Dermis microvascular lymphatic vessel endothelial cell (primary cell): Measurements from ENCODE around the gene ICAM5. TPM values are rescaled to one million over a fixed set of nuclear protein-coding genes. Genes with fewer than 3 reads are reported as not detected.

Experiments
- DNase-seq, 2 donors: peaks; one replicate each; pipeline versions ENCODE4 v3.0.0 to v3.0.0-alpha.2; 2010; ENCODE audit warnings: low read depth in 2 of 2
- total RNA-seq: library from RNA; depleted of rRNA; stranded (reverse); fragments of >200 nt; gene quantifications from 2 replicates; pipeline ENCODE4 v1.2.1, GENCODE V29; 2014

ICAM5 gene
- total RNA-seq, 1 donor from 2014 or later, result under 0.01 TPM

DNA sequence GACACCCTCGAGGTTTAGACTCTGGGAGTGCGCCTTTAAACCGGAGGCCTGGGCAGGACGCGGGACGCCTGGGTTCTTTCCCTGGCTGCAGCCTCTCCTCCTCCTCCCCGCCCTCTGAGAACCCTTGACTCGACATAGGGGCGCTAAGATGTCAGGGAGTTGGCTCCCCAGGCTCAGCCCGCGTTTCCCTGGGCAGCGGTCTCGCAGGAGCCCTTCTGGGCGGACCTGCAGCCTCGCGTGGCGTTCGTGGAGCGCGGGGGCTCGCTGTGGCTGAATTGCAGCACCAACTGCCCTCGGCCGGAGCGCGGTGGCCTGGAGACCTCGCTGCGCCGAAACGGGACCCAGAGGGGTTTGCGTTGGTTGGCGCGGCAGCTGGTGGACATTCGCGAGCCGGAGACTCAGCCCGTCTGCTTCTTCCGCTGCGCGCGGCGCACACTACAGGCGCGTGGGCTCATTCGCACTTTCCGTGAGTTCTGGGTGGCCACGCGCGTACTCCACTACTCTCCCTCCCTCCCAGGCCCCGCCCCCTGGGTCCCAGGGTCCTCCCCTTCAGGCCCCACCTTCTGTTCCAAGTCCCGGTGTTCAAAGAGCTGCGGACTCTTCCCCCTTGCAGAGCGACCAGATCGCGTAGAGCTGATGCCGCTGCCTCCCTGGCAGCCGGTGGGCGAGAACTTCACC is 1.3 kb downstream of the ICAM5 start:
- no peak for DNase-seq

GRCh38 chr19:10291554-10292205 is 1.9 kb downstream of the ICAM5 start:
- no peak for DNase-seq

DNA sequence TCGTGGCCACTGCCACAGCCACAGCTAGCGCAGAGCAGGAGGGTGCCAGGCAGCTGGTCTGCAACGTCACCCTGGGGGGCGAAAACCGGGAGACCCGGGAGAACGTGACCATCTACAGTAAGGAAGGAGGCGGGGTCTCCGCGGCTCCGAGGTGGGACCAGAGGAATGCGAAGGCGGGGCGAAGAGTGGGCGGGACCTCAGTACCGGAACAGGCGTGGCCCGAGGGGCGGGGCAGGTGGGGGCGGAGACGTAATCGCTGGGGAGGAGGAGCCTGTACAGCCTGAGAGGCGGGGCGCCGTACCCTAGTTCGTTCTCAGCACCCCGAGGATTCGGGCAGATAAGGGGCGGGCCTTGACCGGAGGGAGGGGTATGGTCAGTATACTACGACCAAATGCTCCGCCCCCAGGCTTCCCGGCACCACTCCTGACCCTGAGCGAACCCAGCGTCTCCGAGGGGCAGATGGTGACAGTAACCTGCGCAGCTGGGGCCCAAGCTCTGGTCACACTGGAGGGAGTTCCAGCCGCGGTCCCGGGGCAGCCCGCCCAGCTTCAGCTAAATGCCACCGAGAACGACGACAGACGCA is 2.5 kb downstream of the ICAM5 start:
- peak in 1 of 2 donors; percentile 57 for DNase-seq

GRCh38 chr19:10292789-10293636 is 3.3 kb downstream of the ICAM5 start:
- DNase-seq, result no peak

DNA sequence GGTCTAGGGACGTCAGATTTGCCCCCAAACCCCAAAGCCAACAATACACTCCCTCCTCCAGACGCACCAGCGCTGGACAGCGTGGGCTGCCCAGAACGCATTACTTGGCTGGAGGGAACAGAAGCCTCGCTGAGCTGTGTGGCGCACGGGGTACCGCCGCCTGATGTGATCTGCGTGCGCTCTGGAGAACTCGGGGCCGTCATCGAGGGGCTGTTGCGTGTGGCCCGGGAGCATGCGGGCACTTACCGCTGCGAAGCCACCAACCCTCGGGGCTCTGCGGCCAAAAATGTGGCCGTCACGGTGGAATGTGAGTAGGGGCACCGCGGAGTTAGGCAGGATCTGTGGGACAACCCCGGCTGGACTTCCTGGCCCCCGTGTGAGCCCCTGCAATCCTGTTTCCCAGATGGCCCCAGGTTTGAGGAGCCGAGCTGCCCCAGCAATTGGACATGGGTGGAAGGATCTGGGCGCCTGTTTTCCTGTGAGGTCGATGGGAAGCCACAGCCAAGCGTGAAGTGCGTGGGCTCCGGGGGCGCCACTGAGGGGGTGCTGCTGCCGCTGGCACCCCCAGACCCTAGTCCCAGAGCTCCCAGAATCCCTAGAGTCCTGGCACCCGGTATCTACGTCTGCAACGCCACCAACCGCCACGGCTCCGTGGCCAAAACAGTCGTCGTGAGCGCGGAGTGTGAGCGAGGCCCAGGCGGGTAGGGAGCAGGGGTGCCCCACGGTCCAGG is 4.0 kb downstream of the ICAM5 start:
- DNase-seq, result no peak

- DNase-seq, result no peak
Measured at GRCh38 chr19:10294368-10294697, 4.6 kb downstream of the ICAM5 start.

- peak in 1 of 2 donors; percentile 50 for DNase-seq
Measured at GRCh38 chr19:10295305-10295846, 5.6 kb downstream of the ICAM5 start.

DNA sequence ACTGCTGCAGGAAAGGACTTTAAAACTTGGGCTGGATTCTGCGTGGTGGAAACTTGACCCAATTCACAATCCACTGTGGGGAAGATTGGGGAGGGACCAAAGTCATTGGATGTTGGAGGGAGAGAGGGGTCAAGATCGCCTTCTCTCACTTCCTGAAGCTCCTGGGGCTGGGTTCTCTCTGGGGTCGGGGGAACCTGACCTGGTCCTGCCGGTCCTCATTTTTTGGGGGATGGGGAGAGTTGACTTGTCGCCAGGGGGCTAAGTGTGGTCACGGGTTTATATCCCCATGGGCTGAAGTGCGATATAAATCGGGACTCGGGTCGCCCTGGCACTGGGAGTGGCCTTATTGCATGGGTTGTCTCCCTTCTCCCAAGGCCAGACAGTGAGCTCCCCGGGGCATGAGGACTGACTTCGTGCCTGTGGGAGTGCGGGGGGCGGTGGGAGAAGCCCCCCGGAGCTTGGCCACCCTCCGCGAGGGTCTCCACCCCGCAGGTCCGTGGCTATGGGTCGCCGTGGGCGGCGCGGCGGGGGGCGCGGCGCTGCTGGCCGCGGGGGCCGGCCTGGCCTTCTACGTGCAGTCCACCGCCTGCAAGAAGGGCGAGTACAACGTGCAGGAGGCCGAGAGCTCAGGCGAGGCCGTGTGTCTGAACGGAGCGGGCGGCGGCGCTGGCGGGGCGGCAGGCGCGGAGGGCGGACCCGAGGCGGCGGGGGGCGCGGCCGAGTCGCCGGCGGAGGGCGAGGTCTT is 6.3 kb downstream of the ICAM5 start:
- DNase-seq, result no peak

GRCh38 chr19:10299545-10300458 is 10.1 kb downstream of the ICAM5 start:
- no peak for DNase-seq

- DNase-seq, result no peak
Measured at GRCh38 chr19:10305139-10305806, 15.5 kb downstream of the ICAM5 start.

DNA sequence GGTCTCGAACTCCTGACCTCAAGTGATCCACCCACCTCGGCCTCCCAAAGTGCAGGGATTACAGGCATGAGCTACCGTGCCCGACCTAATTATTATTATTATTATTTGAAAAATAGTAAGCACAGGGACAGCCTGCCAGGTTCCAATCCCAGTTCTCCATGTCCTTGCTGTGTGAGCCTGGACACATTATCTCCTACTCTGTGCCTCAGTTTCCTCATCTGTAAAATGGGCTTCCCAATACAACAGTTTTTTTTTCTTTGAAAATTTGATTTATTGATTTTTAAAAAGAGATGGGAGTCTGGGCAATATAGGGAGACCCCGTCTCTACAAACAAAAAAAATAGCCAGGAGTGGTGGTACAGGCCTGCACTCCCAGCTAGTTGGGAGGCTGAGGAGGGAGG is 16.6 kb downstream of the ICAM5 start:
- DNase-seq, result no peak

- no peak for DNase-seq
Measured at GRCh38 chr19:10309423-10309822, 19.7 kb downstream of the ICAM5 start, which contains the start of gene ZGLP1. ZGLP1 (minus strand) TSS chr19:10309815.

DNA sequence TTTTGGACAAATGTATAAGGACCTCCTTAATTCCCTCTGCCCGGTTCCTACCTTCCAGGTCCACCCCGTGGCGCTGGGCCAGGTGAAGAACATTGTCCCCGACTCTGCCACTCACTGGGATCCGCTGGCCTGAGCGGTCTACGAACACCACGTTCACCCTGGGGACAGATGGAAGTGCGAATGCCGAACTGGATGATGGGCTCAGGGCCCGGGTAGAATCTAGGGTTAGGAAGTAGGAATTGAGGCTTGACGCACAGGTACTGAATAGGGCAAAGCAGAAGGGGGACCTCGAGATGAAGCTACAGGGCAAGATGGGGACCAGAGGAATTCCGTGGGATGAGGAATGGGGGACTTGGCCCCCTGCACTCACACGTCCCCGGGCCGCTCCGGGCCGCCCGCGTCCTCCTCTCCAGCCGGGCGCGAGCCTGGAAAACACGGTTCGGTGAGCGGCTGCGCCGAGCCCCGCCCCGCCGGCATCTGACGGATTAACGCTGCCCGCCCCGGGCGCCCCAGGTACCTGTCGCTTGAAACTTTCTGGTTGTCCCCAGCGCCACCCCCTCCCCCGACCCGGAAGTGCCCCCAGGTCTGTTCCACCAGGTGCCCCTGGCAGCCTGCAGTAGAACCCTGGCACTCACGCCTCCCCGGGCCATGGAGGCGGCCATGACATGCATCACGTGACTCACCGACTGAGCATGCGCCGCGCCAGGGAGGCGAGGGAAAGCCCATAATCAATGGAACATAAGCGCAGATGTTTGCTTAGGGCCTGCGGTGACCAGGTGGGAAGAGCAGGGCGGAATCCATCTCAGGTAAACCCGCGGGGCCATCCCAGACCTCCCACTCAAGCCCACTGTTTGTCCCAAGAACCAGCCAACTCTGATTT is 25.8 kb downstream of the ICAM5 start, which contains the start of gene FDX2:
FDX2 (minus strand) TSS at position 681 of the 880 bp plus-strand sequence; CDS start at position 662, 19 bp downstream.
- DNase-seq, result peak; percentile 65 to 81

GRCh38 chr19:10316229-10317044 is 26.7 kb downstream of the ICAM5 start:
- no peak for DNase-seq

DNA sequence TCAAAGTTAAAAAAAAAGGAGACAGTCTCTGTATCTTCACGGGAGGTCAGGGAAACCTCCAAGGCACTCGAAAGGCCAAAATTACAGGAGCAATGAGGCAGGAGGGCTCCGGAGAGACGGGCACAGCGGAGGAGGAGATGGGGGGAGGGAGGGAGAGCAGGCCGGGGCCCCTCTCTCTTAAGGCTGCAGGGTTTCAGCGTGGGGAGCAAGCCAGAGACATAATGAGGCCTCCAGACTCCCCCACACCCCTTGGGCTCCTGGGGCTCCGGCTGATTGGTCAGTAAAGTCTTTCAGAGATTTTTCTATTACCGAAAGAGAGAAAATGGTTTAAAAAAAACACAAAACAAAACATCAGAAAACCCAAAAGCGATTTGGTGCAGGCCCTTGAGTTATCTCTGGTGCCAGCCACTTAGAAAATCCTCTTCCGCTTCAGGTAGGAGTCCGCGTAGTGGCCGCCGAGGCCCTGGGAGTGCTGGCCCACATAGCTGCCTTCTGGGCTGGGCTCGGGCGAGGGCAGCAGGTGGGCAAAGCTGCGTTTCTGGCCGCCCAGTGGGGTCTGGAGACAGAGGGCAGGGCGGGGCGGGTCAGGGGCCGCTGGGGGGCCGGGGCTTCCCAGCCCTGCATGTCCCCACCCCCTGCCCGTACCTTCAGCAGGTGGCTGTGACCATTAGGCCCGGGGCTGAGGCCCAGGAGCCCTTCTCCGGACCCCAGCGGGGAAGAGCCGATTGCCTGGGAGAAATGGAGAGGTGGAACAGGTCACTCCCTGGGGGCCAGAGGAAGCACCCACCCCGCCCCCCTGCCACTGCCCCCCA is 27.5 kb downstream of the ICAM5 start:
- DNase-seq, result no peak
